ENCODE measurements around the gene SLC22A14. TPM values are rescaled to one million over a fixed set of nuclear protein-coding genes. Genes with fewer than 3 reads are reported as not detected.

The SLC22A14 gene
- total and polyA plus RNA-seq, 4 donors, result 0.17 TPM; not detected in 3

DNA sequence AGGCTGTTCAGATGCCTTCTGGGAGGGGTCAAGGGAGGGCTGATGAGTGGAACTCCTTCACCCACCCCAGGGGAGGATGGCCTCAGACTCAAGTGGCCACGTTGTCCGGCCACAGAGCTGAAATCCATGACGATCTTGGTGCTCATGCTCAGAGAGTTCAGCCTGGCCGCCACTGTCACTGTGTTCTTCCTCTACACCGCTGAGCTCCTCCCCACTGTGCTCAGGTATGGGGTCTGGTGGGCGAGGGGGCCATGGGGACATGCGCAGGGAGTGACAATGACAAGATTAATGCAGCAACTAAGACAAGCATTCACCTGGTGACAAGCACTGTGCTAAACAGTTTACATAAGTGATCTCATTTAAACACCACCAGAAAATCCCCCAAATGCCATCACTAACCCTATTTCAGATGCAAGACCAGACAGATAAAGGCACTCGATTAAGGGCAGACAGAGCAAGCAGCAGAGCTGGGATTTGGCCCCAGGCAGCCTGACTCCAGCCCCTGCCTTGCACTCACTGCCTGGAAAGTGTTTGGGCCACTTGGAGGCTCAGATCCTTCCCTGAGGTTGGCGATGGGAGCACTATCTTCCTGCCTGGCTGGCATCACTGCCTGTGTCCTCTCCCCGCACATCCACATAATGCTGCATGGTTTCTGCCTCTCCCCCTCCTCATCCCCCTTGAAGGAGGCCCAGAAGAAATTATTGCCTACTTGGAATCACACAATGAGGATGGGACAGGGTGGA is 33.6 kb downstream of the SLC22A14 start:
- Histone ChIP-seq H3K9me3 (ENCODE audit: control insufficient read depth in 4 of 4, low read length in 3 of 4) (no peaks in the 10 kb centered on the region), H3K9ac (ENCODE audit: low read depth in 1 of 2, low read length in 2 of 2) (no peak overlapping the region), H3K27ac (ENCODE audit: low read depth in 1 of 2, low read length in 2 of 2) (no peak overlapping the region), H3K36me3 (ENCODE audit: control insufficient read depth in 4 of 4, insufficient read depth in 3 of 4, low read depth in 1 of 4, low read length in 3 of 4) (no peaks in the 10 kb centered on the region), H3K27me3 (ENCODE audit: control insufficient read depth in 4 of 4, insufficient read depth in 4 of 4, low read length in 3 of 4) (no peaks in the 10 kb centered on the region), H3K4me1 (ENCODE audit: control insufficient read depth in 4 of 4, insufficient read depth in 4 of 4, low read length in 3 of 4) (no peaks in the 10 kb centered on the region), H3K4me3 (ENCODE audit: low read depth in 1 of 3, low read length in 3 of 3) (no peak overlapping the region)
- DNase-seq (ENCODE audit: low spot score), result no peak
- WGBS, result 89% methylated on average over 10 of the region's 10 CpGs
- TF ChIP-seq RAD21 (IDR thresholded peaks at IDR 0.05) (no peak), JUND (IDR thresholded peaks at IDR 0.05) (no peak), GABPA (IDR thresholded peaks at IDR 0.05 in 1 of 2, conservative IDR thresholded peaks at IDR 0.05 in 1 of 2) (no peak), SP1 (IDR thresholded peaks at IDR 0.05) (no peak), RXRA (IDR thresholded peaks at IDR 0.05) (no peak), HNF4G (IDR thresholded peaks at IDR 0.05) (no peak), TAF1 (conservative IDR thresholded peaks at IDR 0.05) (no peak), ZBTB33 (IDR thresholded peaks at IDR 0.05) (no peak), NR2F2 (IDR thresholded peaks at IDR 0.05) (no peak), EGR1 (IDR thresholded peaks at IDR 0.05; ENCODE audit: low read depth in 2 of 2) (no peak), YY1 (IDR thresholded peaks at IDR 0.05) (no peak)
- TF ChIP-seq, protein P1, sequence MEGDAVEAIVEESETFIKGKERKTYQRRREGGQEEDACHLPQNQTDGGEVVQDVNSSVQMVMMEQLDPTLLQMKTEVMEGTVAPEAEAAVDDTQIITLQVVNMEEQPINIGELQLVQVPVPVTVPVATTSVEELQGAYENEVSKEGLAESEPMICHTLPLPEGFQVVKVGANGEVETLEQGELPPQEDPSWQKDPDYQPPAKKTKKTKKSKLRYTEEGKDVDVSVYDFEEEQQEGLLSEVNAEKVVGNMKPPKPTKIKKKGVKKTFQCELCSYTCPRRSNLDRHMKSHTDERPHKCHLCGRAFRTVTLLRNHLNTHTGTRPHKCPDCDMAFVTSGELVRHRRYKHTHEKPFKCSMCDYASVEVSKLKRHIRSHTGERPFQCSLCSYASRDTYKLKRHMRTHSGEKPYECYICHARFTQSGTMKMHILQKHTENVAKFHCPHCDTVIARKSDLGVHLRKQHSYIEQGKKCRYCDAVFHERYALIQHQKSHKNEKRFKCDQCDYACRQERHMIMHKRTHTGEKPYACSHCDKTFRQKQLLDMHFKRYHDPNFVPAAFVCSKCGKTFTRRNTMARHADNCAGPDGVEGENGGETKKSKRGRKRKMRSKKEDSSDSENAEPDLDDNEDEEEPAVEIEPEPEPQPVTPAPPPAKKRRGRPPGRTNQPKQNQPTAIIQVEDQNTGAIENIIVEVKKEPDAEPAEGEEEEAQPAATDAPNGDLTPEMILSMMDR (IDR thresholded peaks at IDR 0.05; ENCODE audit: low read depth, low read length, missing input control), result no peak
- TF ChIP-seq, protein P2, sequence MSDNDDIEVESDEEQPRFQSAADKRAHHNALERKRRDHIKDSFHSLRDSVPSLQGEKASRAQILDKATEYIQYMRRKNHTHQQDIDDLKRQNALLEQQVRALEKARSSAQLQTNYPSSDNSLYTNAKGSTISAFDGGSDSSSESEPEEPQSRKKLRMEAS (IDR thresholded peaks at IDR 0.05), result no peak
- TF ChIP-seq, protein P3, sequence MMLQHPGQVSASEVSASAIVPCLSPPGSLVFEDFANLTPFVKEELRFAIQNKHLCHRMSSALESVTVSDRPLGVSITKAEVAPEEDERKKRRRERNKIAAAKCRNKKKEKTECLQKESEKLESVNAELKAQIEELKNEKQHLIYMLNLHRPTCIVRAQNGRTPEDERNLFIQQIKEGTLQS (IDR thresholded peaks at IDR 0.05), result no peak

- WGBS, result 90% methylated on average over 22 of the region's 22 CpGs
- DNase-seq (ENCODE audit: low spot score), result no peak
These were observed 34.5 kb downstream of the SLC22A14 start for GRCh38 chr3:38316356-38317191.

More at GRCh38 chr3:38316356-38317191, 34.5 kb downstream of the SLC22A14 start:
- Histone ChIP-seq H3K4me1 (ENCODE audit: control insufficient read depth in 4 of 4, insufficient read depth in 4 of 4, low read length in 3 of 4) (no peaks in the 10 kb centered on the region), H3K4me3 (ENCODE audit: low read depth in 1 of 3, low read length in 3 of 3) (no peak overlapping the region), H3K9me3 (ENCODE audit: control insufficient read depth in 4 of 4, low read length in 3 of 4) (no peaks in the 10 kb centered on the region), H3K27me3 (ENCODE audit: control insufficient read depth in 4 of 4, insufficient read depth in 4 of 4, low read length in 3 of 4) (no peaks in the 10 kb centered on the region), H3K9ac (ENCODE audit: low read depth in 1 of 2, low read length in 2 of 2) (no peak overlapping the region), H3K27ac (ENCODE audit: low read depth in 1 of 2, low read length in 2 of 2) (no peak overlapping the region), H3K36me3 (ENCODE audit: control insufficient read depth in 4 of 4, insufficient read depth in 3 of 4, low read depth in 1 of 4, low read length in 3 of 4) (no peaks in the 10 kb centered on the region)
- TF ChIP-seq FOXA2 (IDR thresholded peaks at IDR 0.05) (no peak), HNF4G (IDR thresholded peaks at IDR 0.05) (no peak), HNF4A (conservative IDR thresholded peaks at IDR 0.05) (no peak), YY1 (IDR thresholded peaks at IDR 0.05) (no peak), SP1 (IDR thresholded peaks at IDR 0.05) (no peak), GABPA (IDR thresholded peaks at IDR 0.05 in 1 of 2, conservative IDR thresholded peaks at IDR 0.05 in 1 of 2) (no peak), NR2F2 (IDR thresholded peaks at IDR 0.05) (no peak), RAD21 (IDR thresholded peaks at IDR 0.05) (no peak), EGR1 (IDR thresholded peaks at IDR 0.05; ENCODE audit: low read depth in 2 of 2) (no peak), ZBTB33 (IDR thresholded peaks at IDR 0.05) (no peak)
- TF ChIP-seq, protein P3 (IDR thresholded peaks at IDR 0.05), result no peak
- TF ChIP-seq, protein P1 (IDR thresholded peaks at IDR 0.05; ENCODE audit: low read depth, low read length, missing input control), result no peak
- TF ChIP-seq, protein P2 (IDR thresholded peaks at IDR 0.05), result no peak

Measured in liver (tissue), 9 donors.